ENCODE results near the gene PIEZO2.

GRCh38 chr18:11179959-11180519, 30.7 kb upstream of the PIEZO2 start:
- TF ChIP-seq POLR2A (IDR thresholded peaks at IDR 0.05): no peak
- no peak for TF ChIP-seq CTCF (IDR thresholded peaks at IDR 0.05)

All from heart left ventricle (tissue), 13 donors.